Panc1 (cell line): ENCODE data around the gene MROH2A.

Source experiments
- CTCF ChIP-seq: fragments of 450-650 bp; IDR thresholded peaks from 2 replicates; pipeline ENCODE4 v1.5.1; 2017; ENCODE audit warnings: mild to moderate bottlenecking
- SIN3A ChIP-seq: IDR thresholded peaks from 2 replicates; pipeline ENCODE4 v1.6.1; 2012; ENCODE audit warnings: low read depth, mild to moderate bottlenecking, low read length, moderate library complexity, borderline replicate concordance; ENCODE audit not compliant: insufficient read depth
- TF ChIP-seq, protein P1 (sequence below), 2 experiments: IDR thresholded peaks; 2 replicates each; pipeline ENCODE4 v1.6.1; 2011 to 2012; ENCODE audit warnings: low read depth in 2 of 2, control low read depth in 1 of 2, low read length in 1 of 2, mild to moderate bottlenecking in 1 of 2, moderate library complexity in 1 of 2; ENCODE audit not compliant: insufficient read depth in 1 of 2

- no peak for TF ChIP-seq SIN3A
- TF ChIP-seq CTCF = no peak
- TF ChIP-seq, protein P1, sequence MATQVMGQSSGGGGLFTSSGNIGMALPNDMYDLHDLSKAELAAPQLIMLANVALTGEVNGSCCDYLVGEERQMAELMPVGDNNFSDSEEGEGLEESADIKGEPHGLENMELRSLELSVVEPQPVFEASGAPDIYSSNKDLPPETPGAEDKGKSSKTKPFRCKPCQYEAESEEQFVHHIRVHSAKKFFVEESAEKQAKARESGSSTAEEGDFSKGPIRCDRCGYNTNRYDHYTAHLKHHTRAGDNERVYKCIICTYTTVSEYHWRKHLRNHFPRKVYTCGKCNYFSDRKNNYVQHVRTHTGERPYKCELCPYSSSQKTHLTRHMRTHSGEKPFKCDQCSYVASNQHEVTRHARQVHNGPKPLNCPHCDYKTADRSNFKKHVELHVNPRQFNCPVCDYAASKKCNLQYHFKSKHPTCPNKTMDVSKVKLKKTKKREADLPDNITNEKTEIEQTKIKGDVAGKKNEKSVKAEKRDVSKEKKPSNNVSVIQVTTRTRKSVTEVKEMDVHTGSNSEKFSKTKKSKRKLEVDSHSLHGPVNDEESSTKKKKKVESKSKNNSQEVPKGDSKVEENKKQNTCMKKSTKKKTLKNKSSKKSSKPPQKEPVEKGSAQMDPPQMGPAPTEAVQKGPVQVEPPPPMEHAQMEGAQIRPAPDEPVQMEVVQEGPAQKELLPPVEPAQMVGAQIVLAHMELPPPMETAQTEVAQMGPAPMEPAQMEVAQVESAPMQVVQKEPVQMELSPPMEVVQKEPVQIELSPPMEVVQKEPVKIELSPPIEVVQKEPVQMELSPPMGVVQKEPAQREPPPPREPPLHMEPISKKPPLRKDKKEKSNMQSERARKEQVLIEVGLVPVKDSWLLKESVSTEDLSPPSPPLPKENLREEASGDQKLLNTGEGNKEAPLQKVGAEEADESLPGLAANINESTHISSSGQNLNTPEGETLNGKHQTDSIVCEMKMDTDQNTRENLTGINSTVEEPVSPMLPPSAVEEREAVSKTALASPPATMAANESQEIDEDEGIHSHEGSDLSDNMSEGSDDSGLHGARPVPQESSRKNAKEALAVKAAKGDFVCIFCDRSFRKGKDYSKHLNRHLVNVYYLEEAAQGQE (IDR thresholded peaks at IDR 0.05; ENCODE audit: insufficient read depth in 1 of 2, low read depth in 2 of 2, low read length in 1 of 2) = no peak
These were observed 13.8 kb downstream of the MROH2A start for GRCh38 chr2:233791883-233792329.
